ENCODE measurements around the gene ARL8B.

The ARL8B gene

DNA sequence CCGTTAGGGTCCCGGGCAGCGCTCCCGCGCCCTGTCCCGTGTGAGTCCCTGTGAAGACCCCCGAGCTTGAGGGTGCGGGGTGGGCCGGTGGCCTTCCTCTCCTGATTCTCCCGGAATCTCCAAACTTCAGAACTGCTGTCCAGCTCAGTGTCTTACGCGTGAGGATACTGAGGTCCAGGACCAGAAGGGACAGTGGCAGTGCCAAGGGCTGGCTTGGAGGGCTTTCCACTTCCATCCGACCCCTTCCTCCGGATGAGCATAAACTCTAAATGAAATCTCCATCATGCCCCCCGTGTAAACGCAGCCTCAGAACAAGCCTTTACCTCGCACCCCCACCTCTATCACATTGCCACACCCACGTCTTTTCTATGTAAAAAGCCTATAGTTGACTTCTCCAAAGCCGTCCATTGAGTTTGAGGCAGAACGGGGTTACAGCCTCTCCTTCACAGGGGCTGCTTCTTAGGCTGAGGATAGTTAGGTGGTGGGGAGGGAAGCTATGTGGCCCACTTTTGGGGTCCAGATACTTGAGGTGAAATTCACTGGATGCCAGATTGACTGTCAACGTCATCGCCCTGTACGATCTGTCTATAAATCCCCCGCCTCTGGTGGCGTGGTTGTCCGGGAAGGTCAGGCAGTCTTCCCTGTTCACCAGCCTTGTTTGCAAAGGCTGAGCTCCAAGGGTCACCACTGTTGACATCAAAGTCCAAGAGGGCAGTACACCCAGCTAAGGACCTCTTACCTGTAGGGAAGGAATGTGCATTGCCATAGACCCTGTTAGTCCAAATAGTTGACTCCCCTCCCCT lies 66.5 kb downstream of the ARL8B start:
- no peak for DNase-seq

DNA sequence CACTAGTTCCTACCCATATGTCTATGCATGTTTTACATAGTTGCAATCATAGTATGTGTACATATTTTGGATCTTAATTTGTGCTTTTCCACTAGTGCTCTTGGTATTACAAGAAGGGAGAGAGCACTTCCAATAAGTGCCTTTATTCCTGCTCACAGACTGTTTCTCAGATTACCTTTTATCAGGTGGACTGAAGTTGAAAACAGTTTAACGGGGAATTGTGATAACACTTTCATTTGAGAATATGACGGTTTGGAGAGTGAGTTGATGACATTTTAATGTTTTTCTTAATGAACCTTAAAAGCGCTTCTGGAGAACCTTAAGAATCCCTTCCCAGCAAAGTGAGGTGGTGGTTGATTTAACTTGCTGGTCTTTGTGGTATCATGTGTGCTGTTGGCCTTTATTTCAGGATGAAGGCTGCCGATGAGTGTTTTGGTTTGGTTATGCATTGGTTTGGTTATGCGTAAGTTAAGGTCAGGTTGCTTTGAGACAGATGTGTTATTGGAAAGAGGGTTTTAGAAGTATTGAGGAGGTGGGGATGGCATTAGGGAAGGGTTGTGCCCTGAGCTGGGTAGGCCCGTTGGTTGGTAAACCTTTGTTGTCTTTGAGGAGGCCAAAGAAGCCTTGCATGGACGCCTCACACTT lies 68.2 kb downstream of the ARL8B start:
- no peak for DNase-seq

DNA sequence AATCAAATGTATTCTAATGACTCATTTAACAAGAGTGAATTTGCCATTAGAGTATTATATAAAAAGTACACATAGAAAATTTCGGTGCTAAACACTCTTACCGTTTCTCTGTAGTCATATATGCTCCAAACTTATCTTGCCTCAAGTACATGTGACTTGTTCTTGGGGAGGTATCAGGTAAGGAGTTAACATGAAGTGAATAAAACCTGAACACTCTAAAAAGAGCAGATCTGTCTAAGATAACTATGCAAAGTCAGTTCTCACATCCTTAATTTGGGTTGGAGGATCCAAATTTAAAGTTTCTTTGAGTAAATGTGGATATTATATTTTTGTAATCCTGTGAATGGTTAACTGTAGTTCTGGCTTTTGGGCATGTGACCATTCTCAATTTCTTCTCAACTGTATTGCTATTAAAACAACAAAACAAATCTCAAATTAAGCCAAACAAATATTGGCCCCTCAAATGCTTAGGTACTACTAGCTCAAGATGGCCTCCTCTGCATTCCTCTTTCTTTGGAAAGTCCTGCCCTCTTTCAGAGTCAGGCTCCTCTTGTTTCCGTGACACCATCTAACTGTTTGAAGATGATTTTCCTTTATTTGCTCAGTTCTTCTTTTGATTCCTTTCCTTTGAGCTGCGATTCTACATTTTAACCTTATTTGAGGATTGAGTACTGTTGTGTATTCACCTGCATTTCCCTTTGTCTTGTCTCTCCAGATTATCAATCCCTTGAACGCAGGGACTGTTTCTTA lies 69.6 kb downstream of the ARL8B start:
- no peak for DNase-seq

GRCh38 chr3:5192571-5193365 lies 70.7 kb downstream of the ARL8B start:
- no peak for DNase-seq

DNA sequence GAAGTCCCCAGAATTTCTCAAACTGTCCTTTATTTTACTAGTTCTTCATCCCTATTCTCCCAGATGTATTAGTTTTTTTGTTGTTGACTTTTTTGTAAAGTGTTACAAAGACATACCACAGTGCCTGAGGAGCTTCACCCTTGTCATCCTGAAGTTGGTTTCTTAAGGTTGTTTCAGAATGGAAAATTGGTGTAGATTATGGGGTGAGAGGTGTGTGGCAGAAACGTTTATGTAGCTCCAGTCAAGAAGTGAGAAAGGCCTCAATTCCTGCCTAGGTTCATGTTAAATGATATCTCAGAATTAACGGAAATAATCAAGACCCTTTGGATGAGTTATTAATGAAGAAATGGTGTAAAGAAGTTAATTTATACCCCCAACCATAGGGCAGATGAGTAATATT lies 72.2 kb downstream of the ARL8B start:
- no peak for DNase-seq

- DNase-seq: no peak
Measured at GRCh38 chr3:5194801-5195509, 72.9 kb downstream of the ARL8B start.

GRCh38 chr3:5195605-5196004 lies 73.5 kb downstream of the ARL8B start:
- no peak for DNase-seq

GRCh38 chr3:5197022-5197421 lies 74.9 kb downstream of the ARL8B start:
- DNase-seq: no peak

GRCh38 chr3:5197470-5198312 lies 75.6 kb downstream of the ARL8B start:
- no peak for DNase-seq

DNA sequence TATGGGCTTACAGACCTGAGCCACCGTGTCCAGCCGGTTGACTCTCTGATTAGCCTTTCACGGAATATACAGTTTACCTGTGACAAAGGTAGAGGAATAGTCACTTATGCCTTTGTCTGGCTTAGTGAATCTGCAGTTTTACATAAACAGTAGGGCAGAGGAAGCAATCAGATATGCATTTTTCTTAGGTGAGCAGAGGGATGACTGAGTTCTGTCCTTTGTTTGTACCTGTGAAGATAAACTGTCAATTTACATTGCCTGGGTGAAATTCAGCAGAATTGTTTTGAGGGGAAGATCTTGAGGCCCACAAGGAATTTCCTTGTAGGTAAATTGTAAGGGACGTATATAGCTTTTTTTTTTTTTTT lies 76.2 kb downstream of the ARL8B start:
- DNase-seq: no peak

GRCh38 chr3:5198986-5199731 lies 77.1 kb downstream of the ARL8B start:
- DNase-seq: no peak

- DNase-seq: no peak
Measured at GRCh38 chr3:5201536-5201935, 79.4 kb downstream of the ARL8B start.

DNA sequence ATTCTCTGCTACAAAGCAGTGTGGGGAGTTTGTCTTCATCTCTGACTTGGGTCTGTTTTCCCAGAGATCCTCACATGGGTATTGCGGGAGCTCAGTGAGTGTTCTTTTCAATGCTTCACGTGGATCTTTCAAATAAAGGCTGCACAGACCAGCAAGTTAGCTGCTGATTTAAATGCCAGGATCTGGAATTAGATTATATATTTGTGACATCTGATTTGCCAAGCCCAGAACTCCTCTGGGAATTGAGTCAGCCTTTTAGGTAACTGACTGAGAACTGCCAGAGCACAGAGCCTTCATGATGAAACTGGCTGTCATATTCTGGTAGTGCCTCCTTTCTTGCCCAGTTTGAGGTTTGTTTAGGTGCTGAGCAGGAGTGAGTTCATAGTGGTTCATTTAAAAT lies 80.1 kb downstream of the ARL8B start:
- DNase-seq: no peak

DNA sequence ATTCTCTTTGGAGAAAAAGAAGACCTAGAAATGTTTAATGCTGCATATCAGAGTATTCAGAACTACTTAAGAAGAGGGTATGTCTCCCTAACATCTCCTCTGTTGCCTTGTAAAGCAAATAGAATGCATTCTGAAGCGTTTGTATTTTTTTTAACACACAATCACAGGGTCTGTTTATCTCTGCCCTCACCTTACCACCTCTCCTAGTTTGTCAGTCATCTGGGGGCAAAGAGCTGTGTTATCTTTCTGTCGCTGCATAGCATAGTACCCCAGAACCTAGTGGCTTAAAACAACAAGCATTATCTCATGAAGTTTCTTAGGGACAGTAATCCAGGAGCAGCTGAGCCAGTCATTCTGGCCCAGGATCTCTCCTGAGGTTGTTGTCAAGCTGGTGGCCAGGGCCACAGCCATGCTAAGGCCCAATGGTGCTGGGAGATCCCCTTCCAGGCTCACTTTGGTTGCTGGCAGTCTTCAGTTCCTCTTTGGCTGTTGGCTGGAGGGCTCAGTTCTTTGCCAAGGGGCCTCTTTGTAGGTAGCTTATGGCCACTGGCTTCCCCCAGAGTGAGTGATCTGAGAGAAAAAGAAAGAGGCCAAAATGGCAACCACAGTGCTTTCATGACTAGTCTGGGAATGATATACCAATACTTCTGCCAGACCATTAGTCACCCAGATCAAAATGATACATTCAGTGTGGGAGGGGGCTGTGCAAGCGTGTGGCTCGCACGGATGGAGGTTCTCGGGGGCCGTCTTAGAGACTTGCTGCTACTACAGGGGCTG lies 83.3 kb downstream of the ARL8B start:
- no peak for DNase-seq

DNA sequence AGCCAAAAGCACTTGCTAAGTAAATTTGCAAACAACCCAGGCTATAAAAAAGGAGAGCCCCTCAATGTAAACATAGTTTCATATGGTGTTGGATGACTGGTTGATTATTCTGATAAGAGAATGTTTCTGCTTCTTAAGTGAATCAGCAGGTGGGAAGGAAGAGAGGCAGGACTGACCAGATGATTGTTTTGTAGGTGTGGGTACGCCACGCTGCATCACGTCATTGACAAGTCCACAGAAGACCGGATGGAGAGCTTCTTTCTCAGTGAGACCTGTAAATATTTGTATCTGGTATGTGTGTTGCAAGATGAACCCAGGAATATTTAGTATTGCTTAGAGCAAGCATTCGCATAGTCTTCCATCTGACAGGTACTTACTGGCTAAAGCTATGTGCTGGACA lies 88.8 kb downstream of the ARL8B start:
- no peak for DNase-seq

- DNase-seq: no peak
Measured at GRCh38 chr3:5212628-5213573, 90.8 kb downstream of the ARL8B start.

- DNase-seq: no peak
Measured at GRCh38 chr3:5213574-5213966, 91.5 kb downstream of the ARL8B start.

GRCh38 chr3:5214352-5214751 lies 92.3 kb downstream of the ARL8B start:
- no peak for DNase-seq

All from NCI-H524 treated with DMSO at 0.1 percent for 48 hours (cell line).